ENCODE results near the gene MRPS6.

The MRPS6 gene

GRCh38 chr21:34123609-34124008 lies 50.2 kb downstream of the MRPS6 start:
- TF ChIP-seq SPI1 (IDR thresholded peaks at IDR 0.05; ENCODE audit: borderline replicate concordance, low read depth), result no peak
- no peak for TF ChIP-seq REST (IDR thresholded peaks at IDR 0.05; ENCODE audit: insufficient replicate concordance, low read depth)
- no peak for TF ChIP-seq CTCF (IDR thresholded peaks at IDR 0.05; ENCODE audit: insufficient read depth, low read length)
- TF ChIP-seq GABPA (IDR thresholded peaks at IDR 0.05; ENCODE audit: low read depth), result no peak
- no peak for TF ChIP-seq POLR2AphosphoS5 (IDR thresholded peaks at IDR 0.05; ENCODE audit: low read depth)
- Histone ChIP-seq H3K27me3 (ENCODE audit: insufficient read depth, poor library complexity, severe bottlenecking) (no peaks in the 10 kb centered on the region), H3K4me3 (replicated peaks; ENCODE audit: insufficient read depth, low read length) (no peak overlapping the region), H3K27ac (replicated peaks) (no peak overlapping the region)
- no peak for DNase-seq (ENCODE audit: low read depth in 1 of 2, low spot score in 1 of 2)

- Histone ChIP-seq H3K4me3 (replicated peaks; ENCODE audit: insufficient read depth, low read length) (no peak overlapping the region), H3K27ac (replicated peaks) (no peak overlapping the region), H3K27me3 (ENCODE audit: insufficient read depth, poor library complexity, severe bottlenecking) (no peaks in the 10 kb centered on the region)
- TF ChIP-seq SPI1 (IDR thresholded peaks at IDR 0.05; ENCODE audit: borderline replicate concordance, low read depth), result no peak
- DNase-seq (ENCODE audit: low read depth in 1 of 2, low spot score in 1 of 2), result no peak
Measured at GRCh38 chr21:34126269-34126668, 52.9 kb downstream of the MRPS6 start.

GRCh38 chr21:34126691-34127090 lies 53.3 kb downstream of the MRPS6 start:
- Histone ChIP-seq H3K27me3 (ENCODE audit: insufficient read depth, poor library complexity, severe bottlenecking) (no peaks in the 10 kb centered on the region), H3K27ac (replicated peaks) (no peak overlapping the region), H3K4me3 (replicated peaks; ENCODE audit: insufficient read depth, low read length) (no peak overlapping the region)
- no peak for DNase-seq (ENCODE audit: low read depth in 1 of 2, low spot score in 1 of 2)
- TF ChIP-seq CTCF (IDR thresholded peaks at IDR 0.05; ENCODE audit: insufficient read depth, low read length) (no peak), POLR2AphosphoS5 (IDR thresholded peaks at IDR 0.05; ENCODE audit: low read depth) (no peak), REST (IDR thresholded peaks at IDR 0.05; ENCODE audit: insufficient replicate concordance, low read depth) (no peak), GABPA (IDR thresholded peaks at IDR 0.05; ENCODE audit: low read depth) (no peak), SPI1 (IDR thresholded peaks at IDR 0.05; ENCODE audit: borderline replicate concordance, low read depth) (no peak)

- no peak overlapping the region for H3K27ac ChIP-seq (replicated peaks)
- TF ChIP-seq REST (IDR thresholded peaks at IDR 0.05; ENCODE audit: insufficient replicate concordance, low read depth) (no peak), CTCF (IDR thresholded peaks at IDR 0.05; ENCODE audit: insufficient read depth, low read length) (no peak), SPI1 (IDR thresholded peaks at IDR 0.05; ENCODE audit: borderline replicate concordance, low read depth) (no peak), POLR2AphosphoS5 (IDR thresholded peaks at IDR 0.05; ENCODE audit: low read depth) (no peak), GABPA (IDR thresholded peaks at IDR 0.05; ENCODE audit: low read depth) (no peak)
Measured at GRCh38 chr21:34128124-34128523, 54.7 kb downstream of the MRPS6 start.

More at GRCh38 chr21:34128124-34128523, 54.7 kb downstream of the MRPS6 start:
- H3K27me3 ChIP-seq (ENCODE audit: insufficient read depth, poor library complexity, severe bottlenecking), result no peaks in the 10 kb centered on the region
- no peak overlapping the region for H3K4me3 ChIP-seq (replicated peaks; ENCODE audit: insufficient read depth, low read length)
- no peak for DNase-seq (ENCODE audit: low read depth in 1 of 2, low spot score in 1 of 2)
